MM.1S (cell line): ENCODE results near the gene ARL14EPL.

ENCODE experiments used
- DNase-seq: peaks from one replicate; pipeline ENCODE4 v3.0.0-alpha.2; 2015
- H2AFZ ChIP-seq: fragments of 300-600 bp; sonication (generic); 2 replicates; pipeline ENCODE4 v1.6.0; 2016; ENCODE audit warnings: antibody characterized with exemption, low read length
- H3F3A ChIP-seq: fragments of 300-600 bp; sonication (generic); 2 replicates; pipeline ENCODE4 v1.6.1; 2016; ENCODE audit warnings: mild to moderate bottlenecking, antibody characterized with exemption, low read length, moderate library complexity, mixed read lengths; ENCODE audit not compliant: insufficient read depth
- H3K27ac ChIP-seq: fragments of 300-600 bp; sonication (generic); 2 replicates; pipeline ENCODE4 v1.5.1; 2016; ENCODE audit warnings: mild to moderate bottlenecking, low read length
- H3K27me3 ChIP-seq: fragments of 300-600 bp; sonication (generic); replicated peaks from 2 replicates; pipeline ENCODE4 v1.6.0; 2016; ENCODE audit warnings: low read length; ENCODE audit not compliant: insufficient read depth
- H3K36me3 ChIP-seq: fragments of 300-600 bp; sonication (generic); replicated peaks from 2 replicates; pipeline ENCODE4 v1.6.1; 2016; ENCODE audit warnings: mild to moderate bottlenecking, low read length, mixed read lengths; ENCODE audit not compliant: insufficient read depth
- H3K4me1 ChIP-seq: fragments of 300-600 bp; sonication (generic); 2 replicates; pipeline ENCODE4 v1.6.1; 2016; ENCODE audit warnings: low read length, mixed read lengths
- H3K4me2 ChIP-seq: fragments of 300-600 bp; sonication (generic); 2 replicates; pipeline ENCODE4 v1.6.0; 2016; ENCODE audit warnings: low read depth, low read length
- H3K4me3 ChIP-seq: fragments of 300-600 bp; sonication (generic); 2 replicates; pipeline ENCODE4 v1.5.1; 2016; ENCODE audit warnings: low read length, mixed read lengths
- H3K79me2 ChIP-seq: fragments of 300-600 bp; sonication (generic); 2 replicates; pipeline ENCODE4 v1.6.1; 2016; ENCODE audit warnings: mixed run types, low read length, mixed read lengths
- H3K9ac ChIP-seq: fragments of 300-600 bp; sonication (generic); 2 replicates; pipeline ENCODE4 v1.6.1; 2016; ENCODE audit warnings: low read length, mixed read lengths
- H3K9me2 ChIP-seq: fragments of 300-600 bp; sonication (generic); replicated peaks from 2 replicates; pipeline ENCODE4 v1.6.1; 2016; ENCODE audit warnings: mild to moderate bottlenecking, low read length, mixed read lengths; ENCODE audit not compliant: insufficient read depth
- H3K9me3 ChIP-seq: fragments of 300-600 bp; sonication (generic); replicated peaks from 2 replicates; pipeline ENCODE4 v1.6.1; 2016; ENCODE audit warnings: mild to moderate bottlenecking, low read length, mixed read lengths; ENCODE audit not compliant: insufficient read depth
- H4K20me1 ChIP-seq: fragments of 300-600 bp; sonication (generic); 2 replicates; pipeline ENCODE4 v1.6.1; 2016; ENCODE audit warnings: mild to moderate bottlenecking, low read length, moderate library complexity, mixed read lengths; ENCODE audit not compliant: insufficient read depth
- CTCF ChIP-seq: fragments of 300-600 bp; sonication (generic); IDR thresholded peaks from 2 replicates; pipeline ENCODE4 v1.5.1; 2016; ENCODE audit warnings: antibody characterized with exemption, low read length, mixed read lengths
- EZH2 ChIP-seq: fragments of 300-600 bp; sonication (generic); optimal IDR thresholded peaks from 2 replicates; pipeline ENCODE3; 2017; ENCODE audit warnings: low read depth, mild to moderate bottlenecking, antibody characterized with exemption, low read length, mixed read lengths
- EZH2phosphoT487 ChIP-seq: fragments of 300-600 bp; sonication (generic); IDR thresholded peaks from 2 replicates; pipeline ENCODE4 v1.6.1; 2018; ENCODE audit warnings: antibody characterized with exemption, low read length

Gene ARL14EPL

GRCh38 chr5:116011046-116011445, 21.2 kb upstream of the ARL14EPL start:
- H3K9ac ChIP-seq = no peak overlapping the region
- H3K4me2 ChIP-seq = no peak overlapping the region
- no peaks in the 10 kb centered on the region for H3K36me3 ChIP-seq
- no peaks in the 10 kb centered on the region for H3K9me3 ChIP-seq
- H3K4me1 ChIP-seq = no peaks in the 10 kb centered on the region
- no peak for DNase-seq
- H3K27ac ChIP-seq = no peak overlapping the region
- no peaks in the 10 kb centered on the region for H4K20me1 ChIP-seq
- no peak overlapping the region for H2AFZ ChIP-seq
- TF ChIP-seq CTCF = no peak
- TF ChIP-seq EZH2phosphoT487 = no peak
- no peak for TF ChIP-seq EZH2
- no peaks in the 10 kb centered on the region for H3K9me2 ChIP-seq
- H3K79me2 ChIP-seq = no peaks in the 10 kb centered on the region
- H3F3A ChIP-seq = no peaks in the 10 kb centered on the region
- no peak overlapping the region for H3K4me3 ChIP-seq
- no peaks in the 10 kb centered on the region for H3K27me3 ChIP-seq

- Histone ChIP-seq H3K27me3 (no peaks in the 10 kb centered on the region), H2AFZ (no peak overlapping the region), H3K9ac (no peak overlapping the region), H3K4me3 (no peak overlapping the region), H3K79me2 (no peaks in the 10 kb centered on the region), H3K9me3 (no peaks in the 10 kb centered on the region), H3K36me3 (no peaks in the 10 kb centered on the region), H3K4me2 (no peak overlapping the region), H3K27ac (no peak overlapping the region), H3K9me2 (no peaks in the 10 kb centered on the region), H3K4me1 (no peaks in the 10 kb centered on the region), H3F3A (no peaks in the 10 kb centered on the region), H4K20me1 (no peaks in the 10 kb centered on the region)
- TF ChIP-seq CTCF (no peak), EZH2phosphoT487 (no peak), EZH2 (no peak)
- no peak for DNase-seq
These were observed 19.0 kb upstream of the ARL14EPL start for GRCh38 chr5:116013207-116013785.

DNA sequence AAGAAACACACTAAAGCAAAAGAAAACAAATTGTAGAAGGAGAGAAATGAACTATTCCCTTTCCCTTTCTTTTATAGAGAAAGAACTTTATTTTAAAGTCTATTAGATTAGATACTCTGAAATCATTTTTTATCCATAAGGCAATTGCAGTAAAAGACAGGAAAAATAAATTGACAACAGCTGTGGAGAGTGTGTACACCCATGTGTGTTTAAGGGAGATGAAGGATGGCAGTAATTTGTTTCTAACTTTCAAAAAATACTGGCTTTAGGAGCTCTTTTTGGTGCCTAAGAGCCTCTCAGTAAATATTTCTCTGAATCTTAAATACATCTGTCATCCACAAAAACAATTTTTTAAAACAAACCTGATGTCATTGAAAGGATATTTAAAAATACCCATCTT, 18.3 kb upstream of the ARL14EPL start:
- no peak overlapping the region for H3K9ac ChIP-seq
- no peaks in the 10 kb centered on the region for H3K79me2 ChIP-seq
- H3K36me3 ChIP-seq = no peaks in the 10 kb centered on the region
- H3K4me3 ChIP-seq = no peak overlapping the region
- H2AFZ ChIP-seq = no peak overlapping the region
- TF ChIP-seq EZH2 (no peak), CTCF (no peak), EZH2phosphoT487 (no peak)
- no peaks in the 10 kb centered on the region for H3F3A ChIP-seq
- no peaks in the 10 kb centered on the region for H3K9me3 ChIP-seq
- H3K9me2 ChIP-seq = no peaks in the 10 kb centered on the region
- no peaks in the 10 kb centered on the region for H3K4me1 ChIP-seq
- no peak overlapping the region for H3K27ac ChIP-seq
- no peaks in the 10 kb centered on the region for H3K27me3 ChIP-seq
- DNase-seq = no peak
- H3K4me2 ChIP-seq = no peak overlapping the region
- no peaks in the 10 kb centered on the region for H4K20me1 ChIP-seq
